ENCODE data around the gene ERC1. TPM values are rescaled to one million over a fixed set of nuclear protein-coding genes. Genes with fewer than 3 reads are reported as not detected.

ERC1 gene
- total RNA-seq, 4 donors from 2014 or later = 23.5 to 74.8 (median 57.0) TPM

GRCh38 chr12:1445807-1446206 is 454.8 kb downstream of the ERC1 start:
- no peak overlapping the region for H3K4me3 ChIP-seq
- DNase-seq = no peak
- no peak overlapping the region for H3K27ac ChIP-seq
- no peaks in the 10 kb centered on the region for H3K36me3 ChIP-seq
- intact Hi-C loops (cut with DNase I; ENCODE audit: low total_unique reads) = no loop called here
- H3K9me3 ChIP-seq = no peaks in the 10 kb centered on the region
- H3K4me1 ChIP-seq = no peaks in the 10 kb centered on the region
- no peaks in the 10 kb centered on the region for H3K27me3 ChIP-seq
- in situ Hi-C loops (cut with MboI; ENCODE audit: low pct_ligation_motif_present in 1 of 4, low pct_unique_long_range_greater_than_20kb in 1 of 4, low sequenced_read_pairs in 3 of 4) = no loop called here
- WGBS, 2 donors (ENCODE audit: low coverage in 1 of 2) = 66 to 67% methylated on average over 1 to 3 of the region's 3 CpGs
- TF ChIP-seq EP300 (IDR thresholded peaks at IDR 0.05; ENCODE audit: low read depth) (no peak), POLR2AphosphoS5 (IDR thresholded peaks at IDR 0.05) (no peak), CTCF (IDR thresholded peaks at IDR 0.05) (no peak), POLR2A (IDR thresholded peaks at IDR 0.05) (no peak)

- no peak for DNase-seq
- in situ Hi-C loops (cut with MboI; ENCODE audit: low pct_ligation_motif_present in 1 of 4, low pct_unique_long_range_greater_than_20kb in 1 of 4, low sequenced_read_pairs in 3 of 4) = no loop called here
- Histone ChIP-seq H3K4me3 (no peak overlapping the region), H3K36me3 (no peaks in the 10 kb centered on the region), H3K27ac (no peak overlapping the region), H3K9me3 (no peaks in the 10 kb centered on the region), H3K27me3 (no peaks in the 10 kb centered on the region), H3K4me1 (no peaks in the 10 kb centered on the region)
- intact Hi-C loops (cut with DNase I; ENCODE audit: low total_unique reads) = no loop called here
- 77 to 83% methylated on average over 3 to 4 of the region's 4 CpGs for WGBS, 2 donors (ENCODE audit: low coverage in 1 of 2)
- TF ChIP-seq EP300 (IDR thresholded peaks at IDR 0.05; ENCODE audit: low read depth) (no peak), CTCF (IDR thresholded peaks at IDR 0.05) (no peak), POLR2A (IDR thresholded peaks at IDR 0.05) (no peak), POLR2AphosphoS5 (IDR thresholded peaks at IDR 0.05) (no peak)
These were observed 457.3 kb downstream of the ERC1 start for GRCh38 chr12:1448336-1448735.

GRCh38 chr12:1453810-1454209 is 462.8 kb downstream of the ERC1 start:
- 92 to 93% methylated on average over 6 of the region's 6 CpGs for WGBS, 2 donors (ENCODE audit: low coverage in 1 of 2)
- Histone ChIP-seq H3K36me3 (no peaks in the 10 kb centered on the region), H3K4me3 (no peak overlapping the region), H3K4me1 (no peaks in the 10 kb centered on the region), H3K27ac (no peak overlapping the region), H3K9me3 (no peaks in the 10 kb centered on the region), H3K27me3 (no peaks in the 10 kb centered on the region)
- in situ Hi-C loops (cut with MboI; ENCODE audit: low pct_ligation_motif_present in 1 of 4, low pct_unique_long_range_greater_than_20kb in 1 of 4, low sequenced_read_pairs in 3 of 4) = no loop called here
- no peak for TF ChIP-seq EP300 (IDR thresholded peaks at IDR 0.05; ENCODE audit: low read depth)
- TF ChIP-seq POLR2A (IDR thresholded peaks at IDR 0.05) = no peak
- TF ChIP-seq POLR2AphosphoS5 (IDR thresholded peaks at IDR 0.05) = no peak
- TF ChIP-seq CTCF (IDR thresholded peaks at IDR 0.05) = no peak
- no peak for DNase-seq
- intact Hi-C loops (cut with DNase I; ENCODE audit: low total_unique reads) = no loop called here

- DNase-seq = no peak
- Histone ChIP-seq H3K9me3 (no peaks in the 10 kb centered on the region), H3K27ac (no peak overlapping the region), H3K4me3 (no peak overlapping the region), H3K27me3 (no peaks in the 10 kb centered on the region), H3K4me1 (no peaks in the 10 kb centered on the region), H3K36me3 (no peaks in the 10 kb centered on the region)
- 93 to 100% methylated on average over 5 to 7 of the region's 7 CpGs for WGBS, 2 donors (ENCODE audit: low coverage in 1 of 2)
- in situ Hi-C loops (cut with MboI; ENCODE audit: low pct_ligation_motif_present in 1 of 4, low pct_unique_long_range_greater_than_20kb in 1 of 4, low sequenced_read_pairs in 3 of 4) (no loop called here), intact Hi-C loops (cut with DNase I; ENCODE audit: low total_unique reads) (no loop called here)
- TF ChIP-seq CTCF (IDR thresholded peaks at IDR 0.05) (no peak), POLR2A (IDR thresholded peaks at IDR 0.05) (no peak), EP300 (IDR thresholded peaks at IDR 0.05; ENCODE audit: low read depth) (no peak), POLR2AphosphoS5 (IDR thresholded peaks at IDR 0.05) (no peak)
These were observed 465.9 kb downstream of the ERC1 start for GRCh38 chr12:1456885-1457284.
